ENCODE measurements around the gene ANO2.

ANO2 gene

DNA sequence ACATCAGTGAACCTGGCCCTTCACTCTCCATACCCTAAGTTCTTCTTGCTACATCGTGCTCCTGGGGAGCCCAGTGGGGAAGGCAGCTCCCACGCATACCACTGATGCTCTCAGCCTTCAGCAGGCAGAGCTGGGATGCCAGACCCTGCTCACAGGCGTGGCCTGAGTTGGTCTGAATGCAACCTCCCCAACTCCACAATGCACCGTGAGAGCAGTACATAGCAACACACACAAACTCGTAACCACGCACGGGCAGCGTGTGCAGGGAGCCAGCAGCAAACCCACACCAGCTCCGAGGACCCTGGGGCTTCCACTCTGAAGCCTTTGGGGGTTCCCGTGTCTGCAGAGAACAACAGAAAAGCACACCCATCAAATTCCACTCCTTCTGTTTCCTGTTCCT is 37.3 kb downstream of the ANO2 start:
- Histone ChIP-seq H3K27ac (no peak overlapping the region), H3K36me3 (replicated peaks) (no peaks in the 10 kb centered on the region), H3K4me3 (ENCODE audit: low read depth, low read length) (no peak overlapping the region), H3K27me3 (replicated peaks) (no peaks in the 10 kb centered on the region)
- in situ Hi-C loops (cut with HindIII; ENCODE audit: low pct_ligation_motif_present, low sequenced_read_pairs): no loop called here
- no peak for DNase-seq
- TF ChIP-seq, protein P1, sequence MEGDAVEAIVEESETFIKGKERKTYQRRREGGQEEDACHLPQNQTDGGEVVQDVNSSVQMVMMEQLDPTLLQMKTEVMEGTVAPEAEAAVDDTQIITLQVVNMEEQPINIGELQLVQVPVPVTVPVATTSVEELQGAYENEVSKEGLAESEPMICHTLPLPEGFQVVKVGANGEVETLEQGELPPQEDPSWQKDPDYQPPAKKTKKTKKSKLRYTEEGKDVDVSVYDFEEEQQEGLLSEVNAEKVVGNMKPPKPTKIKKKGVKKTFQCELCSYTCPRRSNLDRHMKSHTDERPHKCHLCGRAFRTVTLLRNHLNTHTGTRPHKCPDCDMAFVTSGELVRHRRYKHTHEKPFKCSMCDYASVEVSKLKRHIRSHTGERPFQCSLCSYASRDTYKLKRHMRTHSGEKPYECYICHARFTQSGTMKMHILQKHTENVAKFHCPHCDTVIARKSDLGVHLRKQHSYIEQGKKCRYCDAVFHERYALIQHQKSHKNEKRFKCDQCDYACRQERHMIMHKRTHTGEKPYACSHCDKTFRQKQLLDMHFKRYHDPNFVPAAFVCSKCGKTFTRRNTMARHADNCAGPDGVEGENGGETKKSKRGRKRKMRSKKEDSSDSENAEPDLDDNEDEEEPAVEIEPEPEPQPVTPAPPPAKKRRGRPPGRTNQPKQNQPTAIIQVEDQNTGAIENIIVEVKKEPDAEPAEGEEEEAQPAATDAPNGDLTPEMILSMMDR (IDR thresholded peaks at IDR 0.05; ENCODE audit: low read depth, low read length, missing control alignments): no peak

DNA sequence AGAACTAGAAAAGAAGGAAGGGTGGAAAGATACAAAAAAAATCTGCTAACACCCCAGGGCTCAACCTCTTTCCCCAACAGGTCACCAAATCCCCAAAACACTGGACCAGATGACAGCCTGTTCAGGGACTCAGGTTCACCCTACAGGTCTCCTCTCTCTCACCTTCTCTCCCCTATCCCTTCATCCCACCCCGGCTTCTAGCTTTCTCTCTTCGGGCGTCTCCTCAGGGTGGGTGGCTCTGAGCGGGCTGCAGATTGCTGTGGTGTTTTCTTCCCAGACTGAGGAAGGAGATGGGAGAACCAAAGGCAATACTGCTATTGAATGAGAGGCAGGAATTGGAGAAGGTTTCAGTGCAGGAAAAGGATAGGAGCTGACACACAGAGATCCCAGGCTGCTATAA is 39.3 kb downstream of the ANO2 start:
- DNase-seq: no peak
- in situ Hi-C loops (cut with HindIII; ENCODE audit: low pct_ligation_motif_present, low sequenced_read_pairs): no loop called here

DNA sequence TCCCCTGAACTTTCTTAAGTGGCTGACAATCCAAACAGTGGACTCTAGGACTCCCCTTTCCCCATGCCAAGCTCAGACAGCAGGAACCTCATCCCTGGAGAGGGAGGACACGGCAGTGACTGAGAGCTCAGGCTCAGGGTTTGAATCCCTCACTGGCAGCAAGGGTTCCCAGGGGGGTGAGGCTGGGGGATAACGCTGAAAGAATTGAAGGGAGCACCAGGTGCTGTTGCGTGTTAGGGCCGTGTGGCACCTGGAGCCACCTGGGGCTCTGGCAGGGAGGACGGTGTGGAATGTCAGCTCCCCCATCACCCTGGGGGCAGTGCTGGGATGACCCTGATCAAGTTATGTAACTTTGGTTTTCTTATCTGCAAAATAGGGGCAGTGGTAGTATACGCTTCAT is 40.1 kb downstream of the ANO2 start:
- no peak for DNase-seq
- in situ Hi-C loops (cut with HindIII; ENCODE audit: low pct_ligation_motif_present, low sequenced_read_pairs): no loop called here

More for the DNA sequence above, 39.3 kb downstream of the ANO2 start:
- TF ChIP-seq, protein P1 (IDR thresholded peaks at IDR 0.05; ENCODE audit: low read depth, low read length, missing control alignments): no peak
- Histone ChIP-seq H3K27me3 (replicated peaks) (no peaks in the 10 kb centered on the region), H3K4me3 (ENCODE audit: low read depth, low read length) (no peak overlapping the region), H3K36me3 (replicated peaks) (no peaks in the 10 kb centered on the region), H3K27ac (no peak overlapping the region)

DNA sequence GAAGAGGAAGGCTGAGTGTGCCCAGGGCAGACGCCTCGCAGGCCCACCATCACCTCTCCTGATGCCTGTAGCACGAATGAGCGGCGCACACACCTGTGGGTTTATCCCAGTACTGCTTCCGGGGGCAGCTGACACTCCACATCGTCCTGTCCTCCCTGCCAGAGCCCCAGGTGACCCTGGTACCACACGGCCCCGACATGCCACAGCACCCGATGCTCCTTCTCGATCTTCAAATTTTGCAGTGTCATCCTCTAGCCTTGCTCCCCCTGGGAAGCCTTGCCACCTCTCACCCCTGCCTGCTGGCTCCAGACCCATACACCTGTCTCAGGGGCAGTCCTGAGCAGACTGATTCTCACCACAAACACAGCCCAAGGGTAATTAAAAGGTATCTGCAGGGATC is 40.6 kb downstream of the ANO2 start:
- no peak overlapping the region for H3K27ac ChIP-seq
- no peaks in the 10 kb centered on the region for H3K36me3 ChIP-seq (replicated peaks)
- DNase-seq: no peak
- in situ Hi-C loops (cut with HindIII; ENCODE audit: low pct_ligation_motif_present, low sequenced_read_pairs): no loop called here
- H3K4me3 ChIP-seq (ENCODE audit: low read depth, low read length): no peak overlapping the region
- TF ChIP-seq, protein P1 (IDR thresholded peaks at IDR 0.05; ENCODE audit: low read depth, low read length, missing control alignments): no peak
- H3K27me3 ChIP-seq (replicated peaks): no peaks in the 10 kb centered on the region

More for the DNA sequence above, 40.1 kb downstream of the ANO2 start:
- TF ChIP-seq, protein P1 (IDR thresholded peaks at IDR 0.05; ENCODE audit: low read depth, low read length, missing control alignments): no peak
- Histone ChIP-seq H3K27me3 (replicated peaks) (no peaks in the 10 kb centered on the region), H3K27ac (no peak overlapping the region), H3K36me3 (replicated peaks) (no peaks in the 10 kb centered on the region), H3K4me3 (ENCODE audit: low read depth, low read length) (no peak overlapping the region)

DNA sequence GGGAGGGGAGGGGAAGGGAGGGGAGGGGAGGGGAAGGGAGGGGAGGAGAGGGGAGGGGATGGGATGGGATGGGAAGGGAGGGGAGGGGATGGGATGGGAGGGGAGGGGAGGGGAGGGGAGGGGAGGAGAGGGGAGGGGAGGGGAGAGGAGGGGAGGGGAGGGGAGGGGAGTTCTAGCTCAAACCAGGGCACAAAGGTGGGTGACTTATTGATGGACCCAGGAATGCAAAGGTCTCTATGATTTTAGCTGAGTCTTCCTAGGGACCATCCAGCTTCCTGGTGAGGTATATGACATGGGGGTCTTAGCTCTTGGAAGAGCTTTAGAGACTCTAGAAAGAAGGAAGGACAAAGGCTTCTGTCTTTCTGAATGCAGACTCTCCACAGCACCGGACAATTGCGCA is 42.3 kb downstream of the ANO2 start:
- in situ Hi-C loops (cut with HindIII; ENCODE audit: low pct_ligation_motif_present, low sequenced_read_pairs): no loop called here
- no peak for DNase-seq
- TF ChIP-seq, protein P1 (IDR thresholded peaks at IDR 0.05; ENCODE audit: low read depth, low read length, missing control alignments): no peak
- Histone ChIP-seq H3K27me3 (replicated peaks) (no peaks in the 10 kb centered on the region), H3K27ac (no peak overlapping the region), H3K4me3 (ENCODE audit: low read depth, low read length) (no peak overlapping the region), H3K36me3 (replicated peaks) (no peaks in the 10 kb centered on the region)

DNA sequence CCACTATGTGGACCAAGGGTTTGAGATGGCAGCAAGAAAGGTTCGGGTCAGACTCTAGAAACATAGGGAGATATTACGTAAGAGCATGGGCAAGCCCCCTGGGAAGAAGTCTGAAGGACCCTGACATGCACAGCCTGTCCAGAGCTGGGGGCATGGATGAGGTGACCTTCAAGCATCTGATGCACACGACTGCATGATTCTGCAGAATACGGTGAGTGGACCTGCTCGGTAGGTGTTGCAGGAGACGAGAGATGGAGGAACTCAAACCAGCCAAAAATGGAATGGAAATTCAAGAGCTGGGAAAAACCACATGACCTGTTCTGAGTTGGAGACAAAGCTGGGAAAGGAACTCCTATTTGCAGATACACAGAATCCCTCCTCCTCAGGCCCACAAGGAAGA is 43.6 kb downstream of the ANO2 start:
- no peaks in the 10 kb centered on the region for H3K27me3 ChIP-seq (replicated peaks)
- in situ Hi-C loops (cut with HindIII; ENCODE audit: low pct_ligation_motif_present, low sequenced_read_pairs): no loop called here
- H3K27ac ChIP-seq: no peak overlapping the region
- H3K4me3 ChIP-seq (ENCODE audit: low read depth, low read length): no peak overlapping the region
- H3K36me3 ChIP-seq (replicated peaks): no peaks in the 10 kb centered on the region
- TF ChIP-seq, protein P1 (IDR thresholded peaks at IDR 0.05; ENCODE audit: low read depth, low read length, missing control alignments): no peak
- DNase-seq: no peak
